Liver (tissue), 9 donors: Measurements from ENCODE around the gene TRIM72. TPM values are rescaled to one million over a fixed set of nuclear protein-coding genes. Genes with fewer than 3 reads are reported as not detected.
A peak's percentile ranks its signal among the peaks of the same experiment; 100 is the strongest.

Experiments
- DNase-seq: peaks from one replicate; pipeline ENCODE4 v3.0.0-alpha.2; 2017; ENCODE audit warnings: low spot score
- H3K27ac ChIP-seq, 2 donors: one replicate each; pipeline ENCODE4 v1.7.0; 2013; ENCODE audit warnings: inconsistent platforms in 2 of 2, low read length in 2 of 2, control low read depth in 1 of 2, low read depth in 1 of 2, mild to moderate bottlenecking in 1 of 2
- H3K27me3 ChIP-seq, 4 donors: one replicate each; pipeline versions ENCODE4 v1.6.1 to v1.7.0; 2013; ENCODE audit warnings: low read length in 3 of 4, inconsistent platforms in 1 of 4, mild to moderate bottlenecking in 1 of 4, moderate library complexity in 1 of 4; ENCODE audit not compliant: control insufficient read depth in 4 of 4, insufficient read depth in 4 of 4
- H3K36me3 ChIP-seq, 4 donors: one replicate each; pipeline versions ENCODE4 v1.6.1 to v1.7.0; 2013; ENCODE audit warnings: low read length in 3 of 4, mild to moderate bottlenecking in 3 of 4, low read depth in 1 of 4, moderate library complexity in 1 of 4; ENCODE audit not compliant: control insufficient read depth in 4 of 4, insufficient read depth in 3 of 4
- H3K4me1 ChIP-seq, 4 donors: one replicate each; pipeline versions ENCODE4 v1.6.1 to v1.7.0; 2013; ENCODE audit warnings: low read length in 3 of 4, mild to moderate bottlenecking in 3 of 4, moderate library complexity in 1 of 4; ENCODE audit not compliant: control insufficient read depth in 4 of 4, insufficient read depth in 4 of 4
- H3K4me3 ChIP-seq, 3 donors: one replicate each; pipeline versions ENCODE4 v1.6.1 to v1.7.0; 2013; ENCODE audit warnings: low read length in 3 of 3, control low read depth in 1 of 3, low read depth in 1 of 3, mild to moderate bottlenecking in 1 of 3
- H3K9ac ChIP-seq, 2 donors: one replicate each; pipeline ENCODE4 v1.7.0; 2013; ENCODE audit warnings: low read length in 2 of 2, mild to moderate bottlenecking in 2 of 2, moderate library complexity in 2 of 2, control low read depth in 1 of 2, low read depth in 1 of 2
- H3K9me3 ChIP-seq, 4 donors: one replicate each; pipeline versions ENCODE4 v1.6.1 to v1.7.0; 2013; ENCODE audit warnings: low read length in 3 of 4; ENCODE audit not compliant: control insufficient read depth in 4 of 4
- ATF3 ChIP-seq: IDR thresholded peaks from 2 replicates; pipeline ENCODE4 v1.6.1; 2016; ENCODE audit warnings: antibody characterized with exemption
- CTCF ChIP-seq: fragments of 150-350 bp; IDR thresholded peaks from 2 replicates; pipeline ENCODE4 v1.5.1; 2017; ENCODE audit warnings: improper control_type of control experiment, low read depth, low read length; ENCODE audit not compliant: missing input control
- EGR1 ChIP-seq, 2 donors: IDR thresholded peaks; 2 replicates each; pipeline ENCODE4 v1.6.1; 2016 to 2018; ENCODE audit warnings: antibody characterized with exemption in 2 of 2, low read depth in 2 of 2
- FOXA1 ChIP-seq: IDR thresholded peaks from 2 replicates; pipeline ENCODE4 v1.6.1; 2016; ENCODE audit warnings: antibody characterized with exemption
- HNF4A ChIP-seq, 2 donors: conservative IDR thresholded peaks; 2 replicates each; pipeline ENCODE4 v1.6.1; 2016; ENCODE audit warnings: antibody characterized with exemption in 2 of 2, mild to moderate bottlenecking in 2 of 2
- HNF4G ChIP-seq: IDR thresholded peaks from 2 replicates; pipeline ENCODE4 v1.6.1; 2016; ENCODE audit warnings: antibody characterized with exemption
- MAX ChIP-seq: IDR thresholded peaks from 2 replicates; pipeline ENCODE4 v1.6.1; 2016; ENCODE audit warnings: antibody characterized with exemption
- NR2F2 ChIP-seq: IDR thresholded peaks from 2 replicates; pipeline ENCODE4 v1.6.1; 2016; ENCODE audit warnings: antibody characterized with exemption
- RAD21 ChIP-seq, 2 donors: IDR thresholded peaks; 2 replicates each; pipeline ENCODE4 v1.6.1; 2016; ENCODE audit warnings: antibody characterized with exemption in 2 of 2, mild to moderate bottlenecking in 2 of 2
- REST ChIP-seq: IDR thresholded peaks from 2 replicates; pipeline ENCODE4 v1.6.1; 2016; ENCODE audit warnings: antibody characterized with exemption, mild to moderate bottlenecking
- RXRA ChIP-seq, 2 donors: IDR thresholded peaks; 2 replicates each; pipeline ENCODE4 v1.6.1; 2017 to 2018; ENCODE audit warnings: antibody characterized with exemption in 2 of 2, mild to moderate bottlenecking in 1 of 2
- TAF1 ChIP-seq: conservative IDR thresholded peaks from 2 replicates; pipeline ENCODE4 v1.6.1; 2016; ENCODE audit warnings: antibody characterized with exemption, mild to moderate bottlenecking
- ZBTB33 ChIP-seq: IDR thresholded peaks from 2 replicates; pipeline ENCODE4 v1.6.1; 2016; ENCODE audit warnings: antibody characterized with exemption
- WGBS: extraction: QIAGEN DNeasy Blood & Tissue Kit; methylation state at CpG from one replicate; pipeline ENCODE4 v1.1.7; 2013; 5-methylcytosine and 5-hydroxymethylcytosine counted together
- polyA plus RNA-seq, 2 donors: library from polyadenylated mRNA; stranded (reverse) in 1 of 2; unstranded in 1 of 2; fragments of 200-250 nt in 1 of 2; fragments of >200 nt in 1 of 2; fragmentation: Nextera tagmentation in 1 of 2; extraction: Ambion mirVana in 1 of 2; gene quantifications; one replicate each; pipeline versions ENCODE4 v1.2.1 to v1.2.3, GENCODE V29; 2013 to 2015
- total RNA-seq, 2 donors: library from RNA; depleted of rRNA; stranded (reverse); fragments of >200 nt; gene quantifications; one replicate each; pipeline ENCODE4 v1.2.3, GENCODE V29; 2014
- donor health status: healthy.
- donor health status: healthy.
- donor health status: healthy.
- donor health status: healthy.
- donor health status: healthy.

The TRIM72 gene
- total and polyA plus RNA-seq, 4 donors = under 0.01 to 0.10 (median 0.02) TPM; not detected in 1

GRCh38 chr16:31260136-31260931, 46.4 kb downstream of the TRIM72 start:
- no peaks in the 10 kb centered on the region for H3K36me3 ChIP-seq
- 69% methylated on average over 14 of the region's 14 CpGs for WGBS
- peak overlapping the region in 1 of 3 donors; percentile 14 for H3K4me3 ChIP-seq

More at GRCh38 chr16:31260136-31260931, 46.4 kb downstream of the TRIM72 start:
- Histone ChIP-seq H3K27ac (peak overlapping the region in 1 of 2 donors; percentile 57), H3K9ac (peak overlapping the region in 1 of 2 donors; percentile 25), H3K9me3 (no peaks in the 10 kb centered on the region), H3K4me1 (peaks cover 0 to 1% (median 0%) of the 10 kb centered on the region in 4 donors), H3K27me3 (no peaks in the 10 kb centered on the region)
- TF ChIP-seq EGR1 (IDR thresholded peaks at IDR 0.05; ENCODE audit: low read depth in 2 of 2) (no peak), RAD21 (IDR thresholded peaks at IDR 0.05) (no peak), CTCF (no peak), HNF4A (conservative IDR thresholded peaks at IDR 0.05) (no peak), ZBTB33 (no peak), NR2F2 (no peak), HNF4G (no peak), MAX (no peak), ATF3 (no peak), RXRA (IDR thresholded peaks at IDR 0.05) (no peak), FOXA1 (no peak), REST (no peak), TAF1 (no peak)
- no peak for DNase-seq
